Hepatocyte (in vitro differentiated cells): Measurements from ENCODE around the gene DDX56. TPM values are rescaled to one million over a fixed set of nuclear protein-coding genes. Genes with fewer than 3 reads are reported as not detected.

Source experiments
- DNase-seq: peaks from one replicate; pipeline ENCODE4 v3.0.0-alpha.2; 2016; ENCODE audit warnings: low spot score
- H2AFZ ChIP-seq: fragments of 200-600 bp; sonication (generic); 2 replicates; pipeline ENCODE4 v1.6.0; 2016; ENCODE audit warnings: antibody characterized with exemption, mild to moderate bottlenecking
- H3K27ac ChIP-seq: fragments of 200-600 bp; sonication (generic); 2 replicates; pipeline ENCODE4 v1.5.1; 2016; ENCODE audit warnings: mild to moderate bottlenecking
- H3K27me3 ChIP-seq: fragments of 200-600 bp; sonication (generic); 2 replicates; pipeline ENCODE4 v1.6.1; 2016
- H3K36me3 ChIP-seq: fragments of 200-600 bp; sonication (generic); replicated peaks from 2 replicates; pipeline ENCODE4 v1.5.1; 2016; ENCODE audit warnings: low read depth; ENCODE audit not compliant: insufficient read depth
- H3K4me1 ChIP-seq: fragments of 200-600 bp; sonication (generic); 2 replicates; pipeline ENCODE4 v1.5.1; 2016; ENCODE audit warnings: mild to moderate bottlenecking, moderate library complexity; ENCODE audit not compliant: insufficient read depth
- H3K4me2 ChIP-seq: fragments of 200-600 bp; sonication (generic); 2 replicates; pipeline ENCODE4 v1.6.0; 2016
- H3K4me3 ChIP-seq: fragments of 200-600 bp; sonication (generic); 2 replicates; pipeline ENCODE4 v1.5.1; 2016; ENCODE audit warnings: mild to moderate bottlenecking
- H3K79me2 ChIP-seq: fragments of 200-600 bp; sonication (generic); 2 replicates; pipeline ENCODE4 v1.6.0; 2017; ENCODE audit warnings: mild to moderate bottlenecking
- H3K9me2 ChIP-seq: fragments of 200-600 bp; sonication (generic); replicated peaks from 2 replicates; pipeline ENCODE4 v1.6.0; 2017; ENCODE audit warnings: mild to moderate bottlenecking; ENCODE audit not compliant: insufficient read depth
- H3K9me3 ChIP-seq: fragments of 200-600 bp; sonication (generic); 2 replicates; pipeline ENCODE4 v1.5.1; 2016; ENCODE audit warnings: low read depth, mild to moderate bottlenecking
- H4K20me1 ChIP-seq: fragments of 200-600 bp; sonication (generic); 2 replicates; pipeline ENCODE4 v1.6.0; 2016; ENCODE audit warnings: mild to moderate bottlenecking; ENCODE audit not compliant: insufficient read depth, poor library complexity, severe bottlenecking
- CTCF ChIP-seq: fragments of 200-600 bp; sonication (generic); IDR thresholded peaks from 2 replicates; pipeline ENCODE4 v1.5.1; 2016; ENCODE audit warnings: antibody characterized with exemption, mild to moderate bottlenecking; ENCODE audit not compliant: poor library complexity
- EZH2 ChIP-seq: fragments of 200-600 bp; sonication (generic); IDR thresholded peaks from 2 replicates; pipeline ENCODE4 v1.6.1; 2016; ENCODE audit warnings: antibody characterized with exemption, mild to moderate bottlenecking, borderline replicate concordance
- EZH2phosphoT487 ChIP-seq: fragments of 200-600 bp; sonication (generic); IDR thresholded peaks from one replicate; pipeline ENCODE4 v1.6.1; 2018; ENCODE audit warnings: antibody characterized with exemption, mild to moderate bottlenecking, low read depth, moderate library complexity; ENCODE audit not compliant: unreplicated experiment, severe bottlenecking
- WGBS: methylation state at CpG from one replicate; pipeline ENCODE4 v1.1.6; 2016; ENCODE audit warnings: low lambda C conversion rate; ENCODE audit errors: missing lambda C conversion rate; 5-methylcytosine and 5-hydroxymethylcytosine counted together
- polyA plus RNA-seq: library from polyadenylated mRNA; unstranded; fragments of >200 nt; fragmentation: Nextera tagmentation; extraction: Ambion mirVana; gene quantifications from 2 replicates; pipeline ENCODE4 v1.2.1, GENCODE V29; 2016
- total RNA-seq: library from RNA; depleted of rRNA; stranded (reverse); fragments of >200 nt; gene quantifications from 2 replicates; pipeline ENCODE4 v1.2.3, GENCODE V29; 2014

DDX56 gene
- total and polyA plus RNA-seq, 2 experiments from 2014 or later: 57.1 to 85.0 TPM

- Histone ChIP-seq H3K27ac (no peak overlapping the region), H3K9me3 (no peaks in the 10 kb centered on the region), H4K20me1 (no peaks in the 10 kb centered on the region), H3K4me2 (no peak overlapping the region), H3K79me2 (no peaks in the 10 kb centered on the region), H3K27me3 (no peaks in the 10 kb centered on the region), H3K4me3 (no peak overlapping the region), H2AFZ (no peak overlapping the region), H3K9me2 (no peaks in the 10 kb centered on the region), H3K36me3 (no peaks in the 10 kb centered on the region), H3K4me1 (no peaks in the 10 kb centered on the region)
- no peak for TF ChIP-seq CTCF
- no peak for TF ChIP-seq EZH2phosphoT487
- no peak for TF ChIP-seq EZH2
- 83% methylated on average over 3 of the region's 3 CpGs for WGBS
- DNase-seq: no peak
Measured at GRCh38 chr7:44524811-44525388, 48.8 kb downstream of the DDX56 start.

- Histone ChIP-seq H3K36me3 (no peaks in the 10 kb centered on the region), H3K4me3 (no peak overlapping the region), H3K27me3 (no peaks in the 10 kb centered on the region), H3K27ac (no peak overlapping the region), H3K79me2 (no peaks in the 10 kb centered on the region), H3K9me3 (no peaks in the 10 kb centered on the region), H2AFZ (no peak overlapping the region), H3K4me2 (no peak overlapping the region), H3K4me1 (no peaks in the 10 kb centered on the region), H4K20me1 (no peaks in the 10 kb centered on the region), H3K9me2 (no peaks in the 10 kb centered on the region)
- WGBS: 92% methylated on average over 3 of the region's 3 CpGs
- no peak for DNase-seq
- TF ChIP-seq CTCF (no peak), EZH2phosphoT487 (no peak), EZH2 (no peak)
Measured at GRCh38 chr7:44522315-44522714, 51.4 kb downstream of the DDX56 start.

- DNase-seq: no peak
- 95% methylated on average over 15 of the region's 15 CpGs for WGBS
- no peaks in the 10 kb centered on the region for H3K9me2 ChIP-seq
- H3K79me2 ChIP-seq: no peaks in the 10 kb centered on the region
- no peak overlapping the region for H2AFZ ChIP-seq
- no peaks in the 10 kb centered on the region for H4K20me1 ChIP-seq
- no peak overlapping the region for H3K4me3 ChIP-seq
- no peaks in the 10 kb centered on the region for H3K9me3 ChIP-seq
- H3K27ac ChIP-seq: no peak overlapping the region
- no peaks in the 10 kb centered on the region for H3K4me1 ChIP-seq
- H3K27me3 ChIP-seq: no peaks in the 10 kb centered on the region
- TF ChIP-seq CTCF (no peak), EZH2 (no peak), EZH2phosphoT487 (no peak)
- no peak overlapping the region for H3K4me2 ChIP-seq
- no peaks in the 10 kb centered on the region for H3K36me3 ChIP-seq
Measured at GRCh38 chr7:44521347-44522095, 52.2 kb downstream of the DDX56 start.
